OCI-LY1 (cell line): ENCODE results near the gene NIPAL1.

ENCODE experiments used
- CTCF ChIP-seq: fragments of 200-600 bp; sonication (generic), shearing (Covaris generic); IDR thresholded peaks from 2 replicates; pipeline ENCODE4 v1.5.1; 2017; ENCODE audit warnings: mild to moderate bottlenecking, antibody characterized with exemption, low read length, moderate library complexity, mixed read lengths
- EZH2 ChIP-seq: fragments of 200-600 bp; sonication (generic), shearing (Covaris generic); IDR thresholded peaks from 2 replicates; pipeline ENCODE4 v1.8.0; 2017; ENCODE audit warnings: borderline replicate concordance, mixed run types, mild to moderate bottlenecking, antibody characterized with exemption, low read length, moderate library complexity, mixed read lengths

DNA sequence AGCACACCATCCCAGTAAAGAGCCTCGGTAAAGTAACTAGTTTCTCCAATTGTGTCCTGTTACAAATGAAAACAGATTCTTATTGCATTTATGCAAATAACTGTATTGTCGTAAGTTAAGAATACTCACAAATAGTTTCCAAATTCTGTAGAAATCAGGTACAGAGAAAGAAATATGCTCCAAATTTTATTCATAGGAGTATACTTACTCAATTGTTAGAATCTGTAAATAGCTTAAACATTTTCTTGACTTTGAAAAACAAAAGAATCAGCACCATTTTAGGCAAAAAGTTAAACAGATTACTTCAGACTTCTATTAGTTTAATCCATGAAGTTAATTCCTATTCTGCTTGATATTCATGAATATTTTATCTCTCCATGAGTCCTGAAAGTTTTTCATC lies 10.8 kb upstream of the NIPAL1 start:
- no peak for TF ChIP-seq CTCF
- TF ChIP-seq EZH2 = no peak
